IPS DF 6.9 (cell line): ENCODE measurements around the gene TRNP1.
"Not testable (repeated sequence)": the region's sequence is repeated elsewhere in the genome, so short reads cannot be mapped to it uniquely, and the experiment has no call there.

Experiments used
- DNase-seq: peaks from one replicate; pipeline ENCODE4 v3.0.0-alpha.2; 2013; ENCODE audit warnings: low read depth, low spot score
- H3K27ac ChIP-seq: one replicate; pipeline ENCODE4 v1.5.1; 2013; ENCODE audit warnings: low read length, control low read depth
- H3K27me3 ChIP-seq: 2 replicates; pipeline ENCODE4 v1.6.1; 2013; ENCODE audit warnings: mild to moderate bottlenecking, low read length; ENCODE audit not compliant: control insufficient read depth, insufficient read depth
- H3K36me3 ChIP-seq: 2 replicates; pipeline ENCODE4 v1.6.1; 2013; ENCODE audit warnings: low read length; ENCODE audit not compliant: control insufficient read depth, insufficient read depth
- H3K4me1 ChIP-seq: 2 replicates; pipeline ENCODE4 v1.6.1; 2013; ENCODE audit warnings: low read length; ENCODE audit not compliant: control insufficient read depth, insufficient read depth
- H3K4me3 ChIP-seq: 2 replicates; pipeline ENCODE4 v1.5.1; 2013; ENCODE audit warnings: mild to moderate bottlenecking, low read length
- H3K9me3 ChIP-seq: 2 replicates; pipeline ENCODE4 v1.6.1; 2013; ENCODE audit warnings: low read length, inconsistent platforms; ENCODE audit not compliant: control insufficient read depth, insufficient read depth
- WGBS: extraction: QIAGEN DNeasy Blood & Tissue Kit; methylation state at CpG from one replicate; pipeline ENCODE4 v1.1.7; 2013; ENCODE audit warnings: mixed read lengths, missing lambda C conversion rate; ENCODE audit not compliant: insufficient read length, insufficient coverage; 5-methylcytosine and 5-hydroxymethylcytosine counted together

TRNP1 gene

DNA sequence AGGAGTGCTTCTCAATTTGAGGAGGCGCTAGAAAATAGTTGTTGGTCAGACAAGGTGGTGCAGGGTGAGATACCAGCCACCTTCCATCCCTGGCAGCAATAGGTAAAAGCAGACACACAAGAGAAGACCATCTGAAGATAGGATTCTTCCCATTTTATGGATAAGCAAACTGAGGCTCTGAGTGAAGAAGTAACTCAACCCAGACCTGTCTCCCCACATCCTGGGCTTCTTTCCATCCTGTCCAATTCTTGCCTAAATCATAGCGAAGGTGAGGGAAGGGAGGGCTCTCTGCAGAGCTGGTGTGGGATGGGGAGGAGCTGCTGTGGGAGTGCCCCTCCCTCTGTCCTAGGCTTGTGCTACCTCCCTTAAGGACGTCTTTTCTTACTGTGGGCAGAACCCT, 21.9 kb upstream of the TRNP1 start:
- Histone ChIP-seq H3K9me3 (no peaks in the 10 kb centered on the region), H3K27me3 (no peaks in the 10 kb centered on the region), H3K4me3 (no peak overlapping the region), H3K27ac (no peak overlapping the region), H3K36me3 (no peaks in the 10 kb centered on the region), H3K4me1 (peaks cover 2% of the 10 kb centered on the region; the same call in 1 of the 2 replicates)
- no peak for DNase-seq
- no CpG with 5 or more reads among the region's 3 CpGs for WGBS

GRCh38 chr1:26972390-26972789, 21.1 kb upstream of the TRNP1 start:
- Histone ChIP-seq H3K4me3 (no peak overlapping the region), H3K9me3 (no peaks in the 10 kb centered on the region), H3K36me3 (no peaks in the 10 kb centered on the region), H3K4me1 (no peaks in the 10 kb centered on the region), H3K27ac (no peak overlapping the region), H3K27me3 (no peaks in the 10 kb centered on the region)
- DNase-seq: no peak
- WGBS: no CpG with 5 or more reads among the region's 6 CpGs

- no CpG with 5 or more reads among the region's 4 CpGs for WGBS
- no peaks in the 10 kb centered on the region for H3K4me1 ChIP-seq
- no peak for DNase-seq
- no peak overlapping the region for H3K27ac ChIP-seq
- no peak overlapping the region for H3K4me3 ChIP-seq
- H3K9me3 ChIP-seq: no peaks in the 10 kb centered on the region
- H3K36me3 ChIP-seq: no peaks in the 10 kb centered on the region
- no peaks in the 10 kb centered on the region for H3K27me3 ChIP-seq
Observed at GRCh38 chr1:26972821-26973220, 20.7 kb upstream of the TRNP1 start.

- Histone ChIP-seq H3K36me3 (no peaks in the 10 kb centered on the region), H3K27ac (no peak overlapping the region), H3K4me1 (no peaks in the 10 kb centered on the region), H3K9me3 (no peaks in the 10 kb centered on the region), H3K27me3 (no peaks in the 10 kb centered on the region), H3K4me3 (no peak overlapping the region)
- DNase-seq: no peak
- WGBS: no CpG with 5 or more reads among the region's 3 CpGs
Observed at GRCh38 chr1:26976621-26977510, 16.6 kb upstream of the TRNP1 start.

GRCh38 chr1:26978901-26979300, 14.6 kb upstream of the TRNP1 start:
- Histone ChIP-seq H3K9me3 (no peaks in the 10 kb centered on the region), H3K27me3 (no peaks in the 10 kb centered on the region), H3K27ac (no peak overlapping the region), H3K4me3 (no peak overlapping the region), H3K36me3 (no peaks in the 10 kb centered on the region), H3K4me1 (no peaks in the 10 kb centered on the region)
- no peak for DNase-seq
- WGBS: no CpG with 5 or more reads among the region's 2 CpGs

DNA sequence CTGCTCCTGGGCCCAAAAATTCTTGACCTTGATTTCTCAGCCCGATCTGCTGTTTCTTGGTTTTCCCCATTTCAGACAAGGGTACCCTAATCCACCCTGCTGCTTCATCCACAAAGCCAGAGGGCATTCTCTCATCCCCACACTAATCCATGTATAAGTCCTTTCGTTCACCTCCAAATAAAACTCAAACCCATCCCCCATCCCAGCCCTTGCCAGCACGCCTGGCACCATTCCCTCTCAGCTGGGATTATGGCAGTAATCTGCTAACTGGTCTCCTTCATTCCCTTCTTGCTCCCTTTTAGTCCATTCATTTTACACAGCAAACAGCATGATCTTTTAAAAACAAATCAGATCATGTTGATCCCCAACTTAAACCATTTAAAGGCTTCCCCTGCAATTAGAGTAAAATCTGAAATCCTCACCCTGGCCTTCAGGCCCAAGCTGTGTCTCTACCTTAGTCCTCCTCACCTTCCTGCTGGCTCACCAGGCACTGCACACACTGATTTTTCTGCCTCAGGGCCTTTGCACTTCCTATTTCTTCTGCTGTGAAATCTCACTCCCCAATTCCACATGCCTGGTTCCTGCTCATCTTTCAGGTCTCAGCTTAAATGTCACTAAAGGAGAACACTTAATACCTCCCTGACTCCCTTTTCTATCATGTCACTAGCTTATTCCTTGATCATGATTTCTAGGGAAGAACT, 12.2 kb upstream of the TRNP1 start:
- Histone ChIP-seq H3K36me3 (no peaks in the 10 kb centered on the region), H3K4me3 (no peak overlapping the region), H3K27ac (no peak overlapping the region), H3K4me1 (no peaks in the 10 kb centered on the region), H3K27me3 (no peaks in the 10 kb centered on the region), H3K9me3 (no peaks in the 10 kb centered on the region)
- DNase-seq: no peak
- WGBS: 100% methylated on average over 1 of the region's 3 CpGs

DNA sequence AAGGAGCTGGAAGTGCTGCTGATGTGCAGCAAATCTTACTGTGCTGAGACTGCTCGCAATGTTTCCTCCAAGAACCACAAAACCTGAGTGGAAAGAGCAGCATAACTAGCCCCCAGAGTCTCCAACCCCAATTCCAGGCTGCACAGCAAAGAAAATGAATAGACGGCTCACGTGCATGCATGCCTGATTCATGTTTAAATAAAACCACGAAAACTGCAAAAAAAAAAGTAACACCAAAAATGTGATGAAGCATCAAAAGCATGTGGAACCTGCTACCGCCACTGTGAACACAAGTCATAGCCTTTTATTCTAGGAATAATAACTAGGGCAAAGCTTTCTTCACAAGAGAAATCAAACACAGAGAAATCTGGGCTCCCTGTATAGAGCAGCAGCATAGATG, 9.6 kb upstream of the TRNP1 start:
- no peak for DNase-seq
- no peaks in the 10 kb centered on the region for H3K36me3 ChIP-seq
- WGBS: no CpG with 5 or more reads among the region's 5 CpGs
- no peaks in the 10 kb centered on the region for H3K27me3 ChIP-seq
- no peaks in the 10 kb centered on the region for H3K9me3 ChIP-seq
- no peak overlapping the region for H3K27ac ChIP-seq
- H3K4me1 ChIP-seq: no peaks in the 10 kb centered on the region
- no peak overlapping the region for H3K4me3 ChIP-seq

GRCh38 chr1:26984291-26984690, 9.2 kb upstream of the TRNP1 start:
- Histone ChIP-seq H3K9me3 (no peaks in the 10 kb centered on the region), H3K27me3 (no peaks in the 10 kb centered on the region), H3K36me3 (no peaks in the 10 kb centered on the region), H3K27ac (no peak overlapping the region), H3K4me1 (no peaks in the 10 kb centered on the region), H3K4me3 (no peak overlapping the region)
- no CpG with 5 or more reads among the region's 8 CpGs for WGBS
- DNase-seq: no peak

DNA sequence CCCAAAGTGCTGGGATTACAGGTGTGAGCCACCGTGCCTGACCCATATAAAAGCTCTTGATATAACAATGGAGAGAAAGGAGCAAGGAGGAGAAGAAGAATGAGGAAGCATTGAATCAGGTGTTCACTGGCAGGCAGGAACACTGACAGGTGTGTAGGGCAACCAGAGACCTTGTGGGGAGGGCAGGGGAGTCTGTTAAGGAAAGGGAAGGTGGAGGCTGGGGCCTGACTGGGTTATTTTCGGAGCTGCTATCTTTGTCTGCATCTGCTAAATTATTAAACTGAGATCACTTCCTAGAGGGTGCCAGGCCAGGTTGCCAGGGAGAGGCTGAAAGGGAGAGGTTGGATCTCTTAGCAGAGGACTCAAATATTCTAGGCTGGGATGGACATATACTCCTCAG, 6.8 kb upstream of the TRNP1 start:
- no peak for DNase-seq
- no peaks in the 10 kb centered on the region for H3K27me3 ChIP-seq
- no CpG with 5 or more reads among the region's 2 CpGs for WGBS
- no peak overlapping the region for H3K27ac ChIP-seq
- H3K36me3 ChIP-seq: no peaks in the 10 kb centered on the region
- peaks cover 2% of the 10 kb centered on the region; the same call in 1 of the 2 replicates for H3K4me1 ChIP-seq
- no peak overlapping the region for H3K4me3 ChIP-seq
- H3K9me3 ChIP-seq: no peaks in the 10 kb centered on the region

DNA sequence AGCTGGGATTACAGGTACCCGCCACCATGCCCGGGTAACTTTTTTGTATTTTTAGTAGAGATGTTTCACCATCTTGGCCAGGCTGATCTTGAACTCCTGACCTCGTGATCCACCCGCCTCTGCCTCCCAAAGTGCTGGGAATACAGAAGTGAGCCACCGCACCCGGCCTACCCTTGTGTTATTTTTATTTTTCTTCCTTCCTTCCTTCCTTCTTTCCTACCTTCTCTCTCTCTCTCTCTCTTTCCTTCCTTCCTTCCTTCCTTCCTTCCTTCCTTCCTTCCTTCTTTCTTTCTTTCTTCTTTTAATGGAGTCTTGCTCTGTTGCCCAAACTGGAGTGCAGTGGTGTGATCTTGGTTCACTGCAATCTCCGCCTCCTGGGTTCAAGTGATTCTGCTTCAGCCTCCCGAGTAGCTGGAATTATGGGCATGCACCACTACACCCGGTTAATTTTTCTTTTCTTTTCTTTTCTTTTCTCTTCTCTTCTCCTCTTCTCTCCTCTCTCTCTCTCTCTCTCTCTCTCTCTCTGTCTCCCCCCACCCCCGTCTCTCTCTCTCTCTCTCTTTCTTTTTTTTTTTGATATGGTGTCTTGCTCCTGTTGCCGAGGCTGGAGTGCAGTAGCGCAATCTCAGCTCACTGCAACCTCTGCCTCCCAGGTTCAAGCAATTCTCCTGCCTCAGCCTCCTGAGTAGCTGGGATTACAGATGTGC, 3.9 kb upstream of the TRNP1 start:
- DNase-seq, H3K27ac ChIP-seq: not testable (repeated sequence)
- no CpG with 5 or more reads among the region's 12 CpGs for WGBS

More for the DNA sequence above, 3.9 kb upstream of the TRNP1 start:
- H3K9me3 ChIP-seq, H3K27me3 ChIP-seq, H3K4me1 ChIP-seq, H3K36me3 ChIP-seq, H3K4me3 ChIP-seq: not testable (repeated sequence)
